B cell (primary cell): Measurements from ENCODE around the gene CCNI. TPM values are rescaled to one million over a fixed set of nuclear protein-coding genes. Genes with fewer than 3 reads are reported as not detected.

ENCODE experiments used
- ATAC-seq: fragments of 200-7000 bp; cut with Tn5 transposase; one replicate; pipeline ENCODE4 v1.10.0; 2021; ENCODE audit warnings: low read depth, mild to moderate bottlenecking, moderate number of reproducible peaks, moderate library complexity
- CTCF ChIA-PET: fragments of 350-600 bp; sonication (Branson Sonifier 250); formaldehyde crosslinking; loops from one replicate; lab custom pipeline; 2021; ENCODE audit warnings: antibody characterized with exemption, inconsistent platforms; lab: Charles Lee
- POLR2A ChIA-PET: fragments of 350-600 bp; sonication (Branson Sonifier 250); formaldehyde crosslinking; loops from one replicate; lab custom pipeline; 2021; ENCODE audit warnings: antibody characterized with exemption; lab: Charles Lee
- DNase-seq: peaks from one replicate; pipeline ENCODE4 v3.0.0; 2013
- H2AFZ ChIP-seq: 2 replicates; pipeline ENCODE4 v1.6.1; 2012; ENCODE audit warnings: mild to moderate bottlenecking, low read depth, low read length; ENCODE audit not compliant: insufficient read depth, poor library complexity, severe bottlenecking
- H3K27ac ChIP-seq, 2 donors: 1 replicate in 1 of 2; 2 replicates in 1 of 2; pipeline ENCODE4 v1.5.1; 2012 to 2013; ENCODE audit warnings: low read length in 2 of 2, mild to moderate bottlenecking in 2 of 2, moderate library complexity in 1 of 2
- H3K27me3 ChIP-seq, 4 experiments: fragments of 200-600 bp in 1 of 4; sonication (generic) in 1 of 4; replicated peaks in 1 of 4; 1 replicate in 2 of 4; 2 replicates in 2 of 4; pipeline versions ENCODE4 v1.6.1 to v1.7.0; 2013 to 2016; ENCODE audit warnings: low read length in 3 of 4, mild to moderate bottlenecking in 2 of 4, mixed read lengths in 1 of 4, moderate library complexity in 1 of 4; ENCODE audit not compliant: insufficient read depth in 4 of 4, control insufficient read depth in 3 of 4; ENCODE audit errors: control extremely low read depth in 1 of 4
- H3K36me3 ChIP-seq, 2 experiments: replicated peaks in 1 of 2; 1 replicate in 1 of 2; 2 replicates in 1 of 2; pipeline versions ENCODE4 v1.6.1 to v1.7.1; 2013; ENCODE audit warnings: low read length in 1 of 2; ENCODE audit not compliant: insufficient read depth in 2 of 2, control insufficient read depth in 1 of 2; ENCODE audit errors: control extremely low read depth in 1 of 2, extremely low read depth in 1 of 2
- H3K4me1 ChIP-seq, 2 donors: fragments of 200-600 bp in 1 of 2; sonication (generic) in 1 of 2; 1 replicate in 1 of 2; 2 replicates in 1 of 2; pipeline versions ENCODE4 v1.5.1 to v1.6.1; 2013 to 2017; ENCODE audit warnings: low read length in 2 of 2; ENCODE audit not compliant: control insufficient read depth in 2 of 2, insufficient read depth in 2 of 2
- H3K4me2 ChIP-seq: replicated peaks from 2 replicates; pipeline ENCODE3; 2012; ENCODE audit warnings: mild to moderate bottlenecking, low read depth, low read length; ENCODE audit not compliant: poor library complexity, severe bottlenecking
- H3K4me3 ChIP-seq, 5 experiments: fragments of 200-600 bp in 1 of 5; sonication (generic) in 1 of 5; 1 replicate in 3 of 5; 2 replicates in 2 of 5; pipeline versions ENCODE4 v1.5.1 to v1.7.0; 2011 to 2016; ENCODE audit warnings: low read length in 4 of 5, mild to moderate bottlenecking in 4 of 5, low read depth in 2 of 5, control low read depth in 1 of 5, moderate library complexity in 1 of 5; ENCODE audit not compliant: insufficient read depth in 1 of 5; ENCODE audit errors: control extremely low read depth in 1 of 5, extremely low read depth in 1 of 5
- H3K79me2 ChIP-seq: fragments of 200-600 bp; sonication (generic); one replicate; pipeline ENCODE4 v1.6.0; 2016; ENCODE audit warnings: low read length; ENCODE audit not compliant: control insufficient read depth, insufficient read depth
- H3K9ac ChIP-seq: fragments of 200-600 bp; sonication (generic); 2 replicates; pipeline ENCODE4 v1.6.1; 2017; ENCODE audit warnings: mild to moderate bottlenecking, low read length, moderate library complexity
- H3K9me3 ChIP-seq, 3 donors: one replicate each; pipeline versions ENCODE4 v1.6.1 to v1.7.1; 2013; ENCODE audit warnings: low read length in 2 of 3; ENCODE audit not compliant: control insufficient read depth in 2 of 3, insufficient read depth in 1 of 3; ENCODE audit errors: control extremely low read depth in 1 of 3
- H4K20me1 ChIP-seq: 2 replicates; pipeline ENCODE4 v1.6.0; 2012; ENCODE audit warnings: mild to moderate bottlenecking, low read length; ENCODE audit not compliant: insufficient read depth, control insufficient read depth, poor library complexity, severe bottlenecking
- H3K27ac Mint-ChIP-seq: one replicate; pipeline ENCODE4 v1.8.0; 2021; ENCODE audit warnings: mixed read lengths
- H3K27me3 Mint-ChIP-seq: one replicate; pipeline ENCODE4 v1.8.0; 2021; ENCODE audit warnings: mixed read lengths
- H3K4me1 Mint-ChIP-seq: one replicate; pipeline ENCODE4 v1.8.0; 2021; ENCODE audit warnings: mixed read lengths
- H3K4me3 Mint-ChIP-seq: one replicate; pipeline ENCODE4 v1.8.0; 2021; ENCODE audit warnings: mixed read lengths
- H3K9me3 Mint-ChIP-seq: one replicate; pipeline ENCODE4 v1.8.0; 2022; ENCODE audit warnings: mixed read lengths; ENCODE audit not compliant: insufficient read depth
- EZH2 ChIP-seq: IDR thresholded peaks from 2 replicates; pipeline ENCODE4 v1.6.1; 2012; ENCODE audit warnings: borderline replicate concordance, low read depth, mild to moderate bottlenecking, moderate library complexity, low read length; ENCODE audit not compliant: insufficient read depth, poor library complexity, severe bottlenecking
- WGBS: methylation state at CpG from one replicate; pipeline ENCODE4 v1.1.5; 2013; ENCODE audit warnings: missing lambda C conversion rate; ENCODE audit not compliant: insufficient coverage; 5-methylcytosine and 5-hydroxymethylcytosine counted together
- intact Hi-C: fragments of 100-400 bp; cut with micrococcal nuclease; formaldehyde crosslinking; loops from one replicate; pipeline ENCODE4 v1.10.0; 2022
- polyA plus RNA-seq: library from polyadenylated mRNA; depleted of rRNA; stranded (reverse); fragments of >200 nt; gene quantifications from 2 replicates; pipeline ENCODE4 v1.2.3, GENCODE V29; 2012
- total RNA-seq, 2 donors: library from RNA; stranded (reverse); fragments of 120-200 nt in 1 of 2; gene quantifications; 1 replicate in 1 of 2; 2 replicates in 1 of 2; pipeline versions ENCODE4 v1.2.3 to v1.2.4, GENCODE V29; 2013 to 2022
- TF ChIP-seq, protein P1 (sequence below): fragments of 200-600 bp; IDR thresholded peaks from one replicate; pipeline ENCODE4 v1.8.0; 2022; ENCODE audit warnings: antibody characterized with exemption, mild to moderate bottlenecking

CCNI gene
- total and polyA plus RNA-seq, 2 donors (not counting 1 experiment from before 2014, with no cell fraction given): 95.1 to 314 TPM

DNA sequence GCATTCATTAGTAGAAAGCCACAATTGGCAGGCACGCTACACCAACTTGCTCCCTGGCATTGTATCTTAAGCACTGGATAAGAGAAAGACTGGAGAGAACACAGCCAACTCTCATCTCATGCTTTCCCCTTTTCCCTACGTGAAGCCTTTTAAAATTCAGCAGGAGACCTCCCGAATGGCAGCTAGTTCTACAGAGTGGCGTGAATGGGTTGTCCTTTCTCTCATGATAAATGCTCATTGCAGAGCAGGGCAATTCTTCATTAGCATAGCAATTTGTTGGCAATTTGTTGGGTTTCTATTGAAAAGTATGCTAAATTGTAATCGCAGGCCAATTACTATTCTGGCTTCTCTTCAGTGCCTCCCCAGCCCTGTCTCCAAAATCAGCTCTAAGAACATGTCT lies 78.3 kb downstream of the CCNI start:
- H3K36me3 ChIP-seq: peaks cover 6 to 9% of the 10 kb centered on the region in 2 experiments
- Mint-ChIP-seq H3K27ac (no peak overlapping the region), H3K9me3 (no peaks in the 10 kb centered on the region), H3K4me1 (peaks cover 12% of the 10 kb centered on the region), H3K4me3 (no peak overlapping the region), H3K27me3 (no peaks in the 10 kb centered on the region)
- ChIA-PET POLR2A (no interaction called here), CTCF (no interaction called here)
- no peak overlapping the region for H3K4me3 ChIP-seq
- no peak for ATAC-seq
- no peaks in the 10 kb centered on the region for H3K27me3 ChIP-seq
- H3K79me2 ChIP-seq: no peaks in the 10 kb centered on the region
- DNase-seq: no peak
- H3K4me1 ChIP-seq: peaks cover 0 to 7% of the 10 kb centered on the region in 2 donors
- H3K4me2 ChIP-seq: no peak overlapping the region
- 100% methylated on average over 3 of the region's 5 CpGs for WGBS
- no peak overlapping the region for H2AFZ ChIP-seq
- H3K9ac ChIP-seq: no peak overlapping the region
- no peak for TF ChIP-seq EZH2
- TF ChIP-seq, protein P1, sequence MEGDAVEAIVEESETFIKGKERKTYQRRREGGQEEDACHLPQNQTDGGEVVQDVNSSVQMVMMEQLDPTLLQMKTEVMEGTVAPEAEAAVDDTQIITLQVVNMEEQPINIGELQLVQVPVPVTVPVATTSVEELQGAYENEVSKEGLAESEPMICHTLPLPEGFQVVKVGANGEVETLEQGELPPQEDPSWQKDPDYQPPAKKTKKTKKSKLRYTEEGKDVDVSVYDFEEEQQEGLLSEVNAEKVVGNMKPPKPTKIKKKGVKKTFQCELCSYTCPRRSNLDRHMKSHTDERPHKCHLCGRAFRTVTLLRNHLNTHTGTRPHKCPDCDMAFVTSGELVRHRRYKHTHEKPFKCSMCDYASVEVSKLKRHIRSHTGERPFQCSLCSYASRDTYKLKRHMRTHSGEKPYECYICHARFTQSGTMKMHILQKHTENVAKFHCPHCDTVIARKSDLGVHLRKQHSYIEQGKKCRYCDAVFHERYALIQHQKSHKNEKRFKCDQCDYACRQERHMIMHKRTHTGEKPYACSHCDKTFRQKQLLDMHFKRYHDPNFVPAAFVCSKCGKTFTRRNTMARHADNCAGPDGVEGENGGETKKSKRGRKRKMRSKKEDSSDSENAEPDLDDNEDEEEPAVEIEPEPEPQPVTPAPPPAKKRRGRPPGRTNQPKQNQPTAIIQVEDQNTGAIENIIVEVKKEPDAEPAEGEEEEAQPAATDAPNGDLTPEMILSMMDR: no peak
- H3K27ac ChIP-seq: no peak overlapping the region
- no peaks in the 10 kb centered on the region for H4K20me1 ChIP-seq
- no peaks in the 10 kb centered on the region for H3K9me3 ChIP-seq
- intact Hi-C loops: no loop called here

Other genes starting within 250 kb of the CCNI start
- not detected in 2 replicates for gene SOWAHB, start 177.8 kb downstream of the CCNI start, total RNA-seq
- not detected in 2 replicates for gene SOWAHB, start 177.8 kb downstream of the CCNI start, polyA plus RNA-seq
- 20.3 and 22.7 TPM in 2 replicates for gene SEPTIN11, start 126.2 kb downstream of the CCNI start, total RNA-seq
- gene SEPTIN11, start 126.2 kb downstream of the CCNI start, polyA plus RNA-seq: 2.6 and 3.5 TPM in 2 replicates
- 71.9 and 75.0 TPM in 2 replicates for gene CCNG2, start 81.2 kb upstream of the CCNI start, total RNA-seq
- gene CCNG2, start 81.2 kb upstream of the CCNI start, polyA plus RNA-seq: 39.9 and 134 TPM in 2 replicates